Loucy (cell line): Measurements from ENCODE around the gene MRPL16.
"Not testable (repeated sequence)": the region's sequence is repeated elsewhere in the genome, so short reads cannot be mapped to it uniquely, and the experiment has no call there.

Experiments used
- H2AFZ ChIP-seq: fragments of 200-600 bp; sonication (generic); 2 replicates; pipeline ENCODE4 v1.6.0; 2016; ENCODE audit warnings: antibody characterized with exemption, mild to moderate bottlenecking, low read length, moderate library complexity
- H3F3A ChIP-seq: fragments of 200-600 bp; 2 replicates; pipeline ENCODE4 v1.6.0; 2016; ENCODE audit warnings: antibody characterized with exemption, low read depth, mild to moderate bottlenecking
- H3K27me3 ChIP-seq: fragments of 200-600 bp; sonication (generic); 2 replicates; pipeline ENCODE4 v1.6.1; 2014; ENCODE audit warnings: low read length, mild to moderate bottlenecking; ENCODE audit not compliant: insufficient read depth, poor library complexity, severe bottlenecking
- H3K36me3 ChIP-seq: fragments of 200-600 bp; sonication (generic); 2 replicates; pipeline ENCODE4 v1.6.1; 2016; ENCODE audit warnings: low read length; ENCODE audit not compliant: insufficient read depth
- H3K4me1 ChIP-seq: fragments of 200-600 bp; sonication (generic); 2 replicates; pipeline ENCODE4 v1.5.1; 2014; ENCODE audit warnings: low read length, mild to moderate bottlenecking; ENCODE audit not compliant: insufficient read depth, poor library complexity, severe bottlenecking
- H3K4me2 ChIP-seq: fragments of 200-600 bp; sonication (generic); 2 replicates; pipeline ENCODE4 v1.6.0; 2014; ENCODE audit warnings: antibody characterized with exemption, low read length, low read depth, mild to moderate bottlenecking; ENCODE audit not compliant: poor library complexity, severe bottlenecking
- H3K4me3 ChIP-seq: fragments of 200-600 bp; sonication (generic); 2 replicates; pipeline ENCODE4 v1.5.1; 2014; ENCODE audit warnings: low read length, mild to moderate bottlenecking, mixed read lengths; ENCODE audit not compliant: poor library complexity, severe bottlenecking
- H3K79me2 ChIP-seq: fragments of 200-600 bp; sonication (generic); 2 replicates; pipeline ENCODE4 v1.6.1; 2014; ENCODE audit warnings: low read length; ENCODE audit not compliant: insufficient read depth
- H3K9ac ChIP-seq: fragments of 200-600 bp; sonication (generic); 2 replicates; pipeline ENCODE4 v1.6.0; 2014; ENCODE audit warnings: mild to moderate bottlenecking, low read depth, low read length, moderate library complexity; ENCODE audit not compliant: poor library complexity, severe bottlenecking
- H3K9me2 ChIP-seq: fragments of 200-600 bp; sonication (generic); replicated peaks from 2 replicates; pipeline ENCODE4 v1.6.1; 2016; ENCODE audit warnings: low read depth, low read length, mixed read lengths
- H3K9me3 ChIP-seq: fragments of 200-600 bp; sonication (generic); 2 replicates; pipeline ENCODE4 v1.6.1; 2014; ENCODE audit warnings: mild to moderate bottlenecking, antibody characterized with exemption, low read length, low read depth; ENCODE audit not compliant: insufficient read depth
- H4K20me1 ChIP-seq: fragments of 200-600 bp; sonication (generic); 2 replicates; pipeline ENCODE4 v1.6.0; 2014; ENCODE audit warnings: antibody characterized with exemption, low read length, mild to moderate bottlenecking; ENCODE audit not compliant: insufficient read depth, poor library complexity, severe bottlenecking
- CTCF ChIP-seq: fragments of 200-600 bp; sonication (generic); conservative IDR thresholded peaks from 2 replicates; pipeline ENCODE4 v1.5.1; 2014; ENCODE audit warnings: mild to moderate bottlenecking, antibody characterized with exemption, low read length
- EZH2phosphoT487 ChIP-seq: fragments of 200-600 bp; IDR thresholded peaks from 2 replicates; pipeline ENCODE4 v1.6.1; 2018; ENCODE audit warnings: antibody characterized with exemption, mild to moderate bottlenecking, moderate library complexity, borderline replicate concordance

Gene MRPL16

GRCh38 chr11:59854871-59855270 is 44.3 kb upstream of the MRPL16 start:
- no peak overlapping the region for H3K4me3 ChIP-seq

GRCh38 chr11:59851416-59851815 is 40.8 kb upstream of the MRPL16 start:
- not testable (repeated sequence) for H3K27me3 ChIP-seq, H2AFZ ChIP-seq, H3K36me3 ChIP-seq, H3K4me1 ChIP-seq, H3K9me3 ChIP-seq, H3K79me2 ChIP-seq, H3K9me2 ChIP-seq, H3K4me3 ChIP-seq, H3K9ac ChIP-seq, H4K20me1 ChIP-seq, H3F3A ChIP-seq, H3K4me2 ChIP-seq

More at GRCh38 chr11:59854871-59855270, 44.3 kb upstream of the MRPL16 start:
- H4K20me1 ChIP-seq: no peaks in the 10 kb centered on the region
- peaks cover 16% of the 10 kb centered on the region for H3K4me1 ChIP-seq
- no peaks in the 10 kb centered on the region for H3K9me2 ChIP-seq
- H3K4me2 ChIP-seq: no peak overlapping the region
- no peak overlapping the region for H3K9ac ChIP-seq
- H2AFZ ChIP-seq: no peak overlapping the region
- no peaks in the 10 kb centered on the region for H3K36me3 ChIP-seq
- TF ChIP-seq CTCF: no peak
- H3K79me2 ChIP-seq: no peaks in the 10 kb centered on the region
- no peaks in the 10 kb centered on the region for H3F3A ChIP-seq
- no peaks in the 10 kb centered on the region for H3K9me3 ChIP-seq
- no peaks in the 10 kb centered on the region for H3K27me3 ChIP-seq

- not testable (repeated sequence) for H3K36me3 ChIP-seq, H4K20me1 ChIP-seq, H3K9ac ChIP-seq, H3K9me3 ChIP-seq, H3F3A ChIP-seq, H3K4me2 ChIP-seq, H3K79me2 ChIP-seq, H3K4me1 ChIP-seq, H3K9me2 ChIP-seq, H2AFZ ChIP-seq, H3K4me3 ChIP-seq, H3K27me3 ChIP-seq
Observed at GRCh38 chr11:59849551-59849950, 39.0 kb upstream of the MRPL16 start.

GRCh38 chr11:59849129-59849528 is 38.6 kb upstream of the MRPL16 start:
- H3F3A ChIP-seq: no peaks in the 10 kb centered on the region
- no peak for TF ChIP-seq EZH2phosphoT487
- TF ChIP-seq CTCF: no peak
- no peak overlapping the region for H3K4me2 ChIP-seq
- H3K4me3 ChIP-seq: no peak overlapping the region
- H3K9me3 ChIP-seq: no peaks in the 10 kb centered on the region
- no peaks in the 10 kb centered on the region for H3K79me2 ChIP-seq
- H3K4me1 ChIP-seq: peaks cover 4% of the 10 kb centered on the region
- H3K27me3 ChIP-seq: no peaks in the 10 kb centered on the region
- no peaks in the 10 kb centered on the region for H3K9me2 ChIP-seq
- no peaks in the 10 kb centered on the region for H4K20me1 ChIP-seq
- no peaks in the 10 kb centered on the region for H3K36me3 ChIP-seq
- H3K9ac ChIP-seq: no peak overlapping the region
- no peak overlapping the region for H2AFZ ChIP-seq

- not testable (repeated sequence) for H3K79me2 ChIP-seq, H3K4me1 ChIP-seq, H3K27me3 ChIP-seq, H3K9me2 ChIP-seq, H3K4me3 ChIP-seq, H3K9me3 ChIP-seq, H3K4me2 ChIP-seq, H4K20me1 ChIP-seq, H2AFZ ChIP-seq, H3K9ac ChIP-seq, H3K36me3 ChIP-seq, H3F3A ChIP-seq
Observed at GRCh38 chr11:59848439-59848838, 37.9 kb upstream of the MRPL16 start.
